ENCODE results near the gene STK24.
A peak's percentile ranks its signal among the peaks of the same experiment; 100 is the strongest.

STK24 gene

GRCh38 chr13:98454389-98454881, 122.5 kb downstream of the STK24 start:
- Histone ChIP-seq H3K27me3 (ENCODE audit: control insufficient read depth, insufficient read depth, low read length, poor library complexity, severe bottlenecking) (no peaks in the 10 kb centered on the region), H3K36me3 (ENCODE audit: control insufficient read depth, insufficient read depth, low read length) (peaks cover 8% of the 10 kb centered on the region), H3K9me3 (ENCODE audit: control insufficient read depth, low read length) (no peaks in the 10 kb centered on the region), H3K4me3 (ENCODE audit: insufficient read depth, low read depth, low read length) (no peak overlapping the region), H3K4me1 (ENCODE audit: control insufficient read depth, insufficient read depth, low read length) (peaks cover 15% of the 10 kb centered on the region), H3K27ac (ENCODE audit: insufficient read depth, low read depth, low read length, poor library complexity, severe bottlenecking) (no peak overlapping the region)
- 94% methylated on average over 7 of the region's 7 CpGs for WGBS, 2 experiments

- no peak overlapping the region for H3K4me3 ChIP-seq (ENCODE audit: insufficient read depth, low read depth, low read length)
- no peaks in the 10 kb centered on the region for H3K9me3 ChIP-seq (ENCODE audit: control insufficient read depth, low read length)
- H3K4me1 ChIP-seq (ENCODE audit: control insufficient read depth, insufficient read depth, low read length) = peaks cover 15% of the 10 kb centered on the region
- H3K27me3 ChIP-seq (ENCODE audit: control insufficient read depth, insufficient read depth, low read length, poor library complexity, severe bottlenecking) = no peaks in the 10 kb centered on the region
- H3K27ac ChIP-seq (ENCODE audit: insufficient read depth, low read depth, low read length, poor library complexity, severe bottlenecking) = no peak overlapping the region
- H3K36me3 ChIP-seq (ENCODE audit: control insufficient read depth, insufficient read depth, low read length) = peaks cover 8% of the 10 kb centered on the region
- WGBS, 2 experiments = 94 to 97% methylated on average over 14 to 15 of the region's 15 CpGs
Observed at GRCh38 chr13:98452851-98453843, 123.8 kb downstream of the STK24 start.

GRCh38 chr13:98451676-98452470, 125.0 kb downstream of the STK24 start:
- peaks cover 15% of the 10 kb centered on the region for H3K4me1 ChIP-seq (ENCODE audit: control insufficient read depth, insufficient read depth, low read length)
- 94 to 95% methylated on average over 23 of the region's 23 CpGs for WGBS, 2 experiments
- H3K9me3 ChIP-seq (ENCODE audit: control insufficient read depth, low read length) = no peaks in the 10 kb centered on the region
- no peaks in the 10 kb centered on the region for H3K27me3 ChIP-seq (ENCODE audit: control insufficient read depth, insufficient read depth, low read length, poor library complexity, severe bottlenecking)
- H3K4me3 ChIP-seq (ENCODE audit: insufficient read depth, low read depth, low read length) = no peak overlapping the region
- peaks cover 17% of the 10 kb centered on the region for H3K36me3 ChIP-seq (ENCODE audit: control insufficient read depth, insufficient read depth, low read length)
- no peak overlapping the region for H3K27ac ChIP-seq (ENCODE audit: insufficient read depth, low read depth, low read length, poor library complexity, severe bottlenecking)

GRCh38 chr13:98450539-98451111, 126.3 kb downstream of the STK24 start:
- H3K9me3 ChIP-seq (ENCODE audit: control insufficient read depth, low read length) = no peaks in the 10 kb centered on the region
- H3K36me3 ChIP-seq (ENCODE audit: control insufficient read depth, insufficient read depth, low read length) = peaks cover 13% of the 10 kb centered on the region
- H3K4me1 ChIP-seq (ENCODE audit: control insufficient read depth, insufficient read depth, low read length) = peaks cover 12% of the 10 kb centered on the region
- H3K4me3 ChIP-seq (ENCODE audit: insufficient read depth, low read depth, low read length) = no peak overlapping the region
- H3K27ac ChIP-seq (ENCODE audit: insufficient read depth, low read depth, low read length, poor library complexity, severe bottlenecking) = peak overlapping the region; percentile 4
- WGBS, 2 experiments = 73 to 80% methylated on average over 14 of the region's 14 CpGs
- H3K27me3 ChIP-seq (ENCODE audit: control insufficient read depth, insufficient read depth, low read length, poor library complexity, severe bottlenecking) = no peaks in the 10 kb centered on the region

GRCh38 chr13:98450026-98450425, 126.9 kb downstream of the STK24 start:
- Histone ChIP-seq H3K4me3 (ENCODE audit: insufficient read depth, low read depth, low read length) (no peak overlapping the region), H3K36me3 (ENCODE audit: control insufficient read depth, insufficient read depth, low read length) (peaks cover 13% of the 10 kb centered on the region), H3K9me3 (ENCODE audit: control insufficient read depth, low read length) (no peaks in the 10 kb centered on the region), H3K27ac (ENCODE audit: insufficient read depth, low read depth, low read length, poor library complexity, severe bottlenecking) (no peak overlapping the region), H3K27me3 (ENCODE audit: control insufficient read depth, insufficient read depth, low read length, poor library complexity, severe bottlenecking) (no peaks in the 10 kb centered on the region), H3K4me1 (ENCODE audit: control insufficient read depth, insufficient read depth, low read length) (peaks cover 12% of the 10 kb centered on the region)
- WGBS, 2 experiments = 80 to 86% methylated on average over 1 of the region's 1 CpG

GRCh38 chr13:98449273-98449672, 127.6 kb downstream of the STK24 start:
- H3K27me3 ChIP-seq (ENCODE audit: control insufficient read depth, insufficient read depth, low read length, poor library complexity, severe bottlenecking) = no peaks in the 10 kb centered on the region
- no peaks in the 10 kb centered on the region for H3K9me3 ChIP-seq (ENCODE audit: control insufficient read depth, low read length)
- H3K4me3 ChIP-seq (ENCODE audit: insufficient read depth, low read depth, low read length) = no peak overlapping the region
- no peak overlapping the region for H3K27ac ChIP-seq (ENCODE audit: insufficient read depth, low read depth, low read length, poor library complexity, severe bottlenecking)
- WGBS, 2 experiments = 89% methylated on average over 16 of the region's 16 CpGs
- H3K4me1 ChIP-seq (ENCODE audit: control insufficient read depth, insufficient read depth, low read length) = peaks cover 12% of the 10 kb centered on the region
- H3K36me3 ChIP-seq (ENCODE audit: control insufficient read depth, insufficient read depth, low read length) = peaks cover 13% of the 10 kb centered on the region

- H3K4me1 ChIP-seq (ENCODE audit: control insufficient read depth, insufficient read depth, low read length) = peaks cover 12% of the 10 kb centered on the region
- 94 to 95% methylated on average over 5 of the region's 5 CpGs for WGBS, 2 experiments
- H3K4me3 ChIP-seq (ENCODE audit: insufficient read depth, low read depth, low read length) = no peak overlapping the region
- H3K27ac ChIP-seq (ENCODE audit: insufficient read depth, low read depth, low read length, poor library complexity, severe bottlenecking) = no peak overlapping the region
- peaks cover 13% of the 10 kb centered on the region for H3K36me3 ChIP-seq (ENCODE audit: control insufficient read depth, insufficient read depth, low read length)
- no peaks in the 10 kb centered on the region for H3K9me3 ChIP-seq (ENCODE audit: control insufficient read depth, low read length)
- H3K27me3 ChIP-seq (ENCODE audit: control insufficient read depth, insufficient read depth, low read length, poor library complexity, severe bottlenecking) = no peaks in the 10 kb centered on the region
Observed at GRCh38 chr13:98448642-98448928, 128.3 kb downstream of the STK24 start.

GRCh38 chr13:98447881-98448641, 128.8 kb downstream of the STK24 start:
- no peaks in the 10 kb centered on the region for H3K27me3 ChIP-seq (ENCODE audit: control insufficient read depth, insufficient read depth, low read length, poor library complexity, severe bottlenecking)
- H3K4me3 ChIP-seq (ENCODE audit: insufficient read depth, low read depth, low read length) = no peak overlapping the region
- no peaks in the 10 kb centered on the region for H3K9me3 ChIP-seq (ENCODE audit: control insufficient read depth, low read length)
- peaks cover 13% of the 10 kb centered on the region for H3K36me3 ChIP-seq (ENCODE audit: control insufficient read depth, insufficient read depth, low read length)
- H3K4me1 ChIP-seq (ENCODE audit: control insufficient read depth, insufficient read depth, low read length) = peaks cover 12% of the 10 kb centered on the region
- H3K27ac ChIP-seq (ENCODE audit: insufficient read depth, low read depth, low read length, poor library complexity, severe bottlenecking) = no peak overlapping the region
- WGBS, 2 experiments = 82 to 84% methylated on average over 28 of the region's 28 CpGs

GRCh38 chr13:98447130-98447529, 129.8 kb downstream of the STK24 start:
- WGBS, 2 experiments = 91 to 96% methylated on average over 5 of the region's 5 CpGs
- no peak overlapping the region for H3K4me3 ChIP-seq (ENCODE audit: insufficient read depth, low read depth, low read length)
- no peaks in the 10 kb centered on the region for H3K9me3 ChIP-seq (ENCODE audit: control insufficient read depth, low read length)
- H3K27ac ChIP-seq (ENCODE audit: insufficient read depth, low read depth, low read length, poor library complexity, severe bottlenecking) = no peak overlapping the region
- peaks cover 12% of the 10 kb centered on the region for H3K4me1 ChIP-seq (ENCODE audit: control insufficient read depth, insufficient read depth, low read length)
- H3K36me3 ChIP-seq (ENCODE audit: control insufficient read depth, insufficient read depth, low read length) = peaks cover 13% of the 10 kb centered on the region
- no peaks in the 10 kb centered on the region for H3K27me3 ChIP-seq (ENCODE audit: control insufficient read depth, insufficient read depth, low read length, poor library complexity, severe bottlenecking)
